Testis (tissue), 2 donors: ENCODE results near the gene ERMP1.

Experiments used
- POLR2A ChIP-seq: fragments of 450-650 bp; IDR thresholded peaks from one replicate; pipeline ENCODE4 v1.6.1; 2017; ENCODE audit warnings: antibody characterized with exemption, mild to moderate bottlenecking, moderate library complexity
- TF ChIP-seq, protein P1 (sequence below), 3 experiments: fragments of 450-650 bp in 2 of 3; fragments of 200-600 bp in 1 of 3; sonication (generic) in 1 of 3; IDR thresholded peaks; one replicate each; pipeline ENCODE4 v1.5.1; 2016 to 2019; ENCODE audit warnings: antibody characterized with exemption in 3 of 3, mild to moderate bottlenecking in 2 of 3, moderate library complexity in 1 of 3

GRCh38 chr9:5817862-5818261 is 15.1 kb downstream of the ERMP1 start:
- TF ChIP-seq, protein P1, sequence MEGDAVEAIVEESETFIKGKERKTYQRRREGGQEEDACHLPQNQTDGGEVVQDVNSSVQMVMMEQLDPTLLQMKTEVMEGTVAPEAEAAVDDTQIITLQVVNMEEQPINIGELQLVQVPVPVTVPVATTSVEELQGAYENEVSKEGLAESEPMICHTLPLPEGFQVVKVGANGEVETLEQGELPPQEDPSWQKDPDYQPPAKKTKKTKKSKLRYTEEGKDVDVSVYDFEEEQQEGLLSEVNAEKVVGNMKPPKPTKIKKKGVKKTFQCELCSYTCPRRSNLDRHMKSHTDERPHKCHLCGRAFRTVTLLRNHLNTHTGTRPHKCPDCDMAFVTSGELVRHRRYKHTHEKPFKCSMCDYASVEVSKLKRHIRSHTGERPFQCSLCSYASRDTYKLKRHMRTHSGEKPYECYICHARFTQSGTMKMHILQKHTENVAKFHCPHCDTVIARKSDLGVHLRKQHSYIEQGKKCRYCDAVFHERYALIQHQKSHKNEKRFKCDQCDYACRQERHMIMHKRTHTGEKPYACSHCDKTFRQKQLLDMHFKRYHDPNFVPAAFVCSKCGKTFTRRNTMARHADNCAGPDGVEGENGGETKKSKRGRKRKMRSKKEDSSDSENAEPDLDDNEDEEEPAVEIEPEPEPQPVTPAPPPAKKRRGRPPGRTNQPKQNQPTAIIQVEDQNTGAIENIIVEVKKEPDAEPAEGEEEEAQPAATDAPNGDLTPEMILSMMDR (IDR thresholded peaks at IDR 0.05) = no peak
- no peak for TF ChIP-seq POLR2A
